IMR-90 (cell line): ENCODE results near the gene DDX21. TPM values are rescaled to one million over a fixed set of nuclear protein-coding genes. Genes with fewer than 3 reads are reported as not detected.

ENCODE experiments used
- ATAC-seq: fragments of 200-7000 bp; cut with Tn5 transposase; 2 replicates; pipeline ENCODE4 v1.9.1; 2020; ENCODE audit warnings: low read depth, mild to moderate bottlenecking, moderate library complexity
- BruUV-seq: library from RNA; stranded (reverse); fragments of 400-500 nt; replicated peaks from 2 replicates; lab custom pipeline; 2021; lab: Mats Ljungman, UMichigan
- CTCF ChIA-PET: fragments of 300-600 bp; formaldehyde crosslinking; extraction: SDS; loops from one replicate; lab custom pipeline; 2021; ENCODE audit warnings: antibody characterized with exemption; lab: Yijun Ruan, JAX
- POLR2A ChIA-PET: fragments of 300-600 bp; sonication (Branson Sonifier 250); formaldehyde crosslinking; loops from one replicate; lab custom pipeline; 2022; ENCODE audit warnings: antibody characterized with exemption; ENCODE audit not compliant: unreplicated experiment; lab: Charles Lee
- DNase-seq: peaks from one replicate; pipeline ENCODE4 v3.0.0; 2013
- H2AFZ ChIP-seq: replicated peaks from 2 replicates; pipeline ENCODE3; 2013; ENCODE audit warnings: low read length, mild to moderate bottlenecking; ENCODE audit not compliant: poor library complexity
- H2AK5ac ChIP-seq: 2 replicates; pipeline ENCODE4 v1.6.1; 2013; ENCODE audit warnings: low read depth, low read length, inconsistent platforms
- H2AK9ac ChIP-seq: replicated peaks from 2 replicates; pipeline ENCODE3; 2013; ENCODE audit warnings: mild to moderate bottlenecking, low read depth, low read length, moderate library complexity; ENCODE audit not compliant: poor library complexity
- H2BK120ac ChIP-seq: 2 replicates; pipeline ENCODE4 v1.6.1; 2013; ENCODE audit warnings: low read depth, low read length, inconsistent platforms
- H2BK15ac ChIP-seq: 3 replicates; pipeline ENCODE4 v1.6.1; 2013; ENCODE audit warnings: low read depth, low read length, inconsistent platforms
- H2BK20ac ChIP-seq: 2 replicates; pipeline ENCODE4 v1.6.1; 2013; ENCODE audit warnings: low read depth, mild to moderate bottlenecking, inconsistent platforms, low read length, moderate library complexity
- H2BK5ac ChIP-seq: 2 replicates; pipeline ENCODE4 v1.6.1; 2013; ENCODE audit warnings: mild to moderate bottlenecking, low read depth, low read length, inconsistent platforms; ENCODE audit not compliant: poor library complexity, severe bottlenecking
- H3K14ac ChIP-seq: replicated peaks from 2 replicates; pipeline ENCODE4 v1.6.1; 2013; ENCODE audit warnings: low read depth, low read length, inconsistent platforms
- H3K18ac ChIP-seq: 2 replicates; pipeline ENCODE4 v1.6.1; 2013; ENCODE audit warnings: low read depth, low read length, control low read depth
- H3K23ac ChIP-seq: 2 replicates; pipeline ENCODE4 v1.6.1; 2013; ENCODE audit warnings: low read depth, low read length, inconsistent platforms
- H3K27ac ChIP-seq: 2 replicates; pipeline ENCODE4 v1.5.1; 2013; ENCODE audit warnings: mild to moderate bottlenecking, control low read depth, low read length; ENCODE audit not compliant: insufficient read depth
- H3K27me3 ChIP-seq: 2 replicates; pipeline ENCODE4 v1.6.1; 2013; ENCODE audit warnings: low read length; ENCODE audit not compliant: control insufficient read depth, insufficient read depth
- H3K36me3 ChIP-seq: 2 replicates; pipeline ENCODE4 v1.6.1; 2013; ENCODE audit warnings: low read length, mixed read lengths; ENCODE audit not compliant: control insufficient read depth, insufficient read depth
- H3K4ac ChIP-seq: 2 replicates; pipeline ENCODE4 v1.6.1; 2013; ENCODE audit warnings: low read depth, low read length, inconsistent platforms
- H3K4me1 ChIP-seq: 2 replicates; pipeline ENCODE4 v1.6.1; 2013; ENCODE audit warnings: low read length, mixed read lengths; ENCODE audit not compliant: control insufficient read depth, insufficient read depth
- H3K4me2 ChIP-seq: 2 replicates; pipeline ENCODE4 v1.6.1; 2013; ENCODE audit warnings: low read depth, mild to moderate bottlenecking, control low read depth, low read length, moderate library complexity
- H3K4me3 ChIP-seq: 2 replicates; pipeline ENCODE4 v1.5.1; 2013; ENCODE audit warnings: low read depth, mild to moderate bottlenecking, control low read depth, low read length, moderate library complexity; ENCODE audit not compliant: insufficient read depth
- H3K56ac ChIP-seq: 2 replicates; pipeline ENCODE4 v1.6.1; 2013; ENCODE audit warnings: low read length, inconsistent platforms; ENCODE audit not compliant: insufficient read depth; ENCODE audit errors: extremely low read depth
- H3K79me1 ChIP-seq, 2 experiments: 2 replicates each; pipeline ENCODE4 v1.6.1; 2013; ENCODE audit warnings: low read length in 2 of 2, inconsistent platforms in 1 of 2, low read depth in 1 of 2
- H3K9ac ChIP-seq: 2 replicates; pipeline ENCODE4 v1.6.1; 2013; ENCODE audit warnings: low read depth, low read length, control low read depth
- H3K9me1 ChIP-seq: 2 replicates; pipeline ENCODE4 v1.6.1; 2013; ENCODE audit warnings: low read length, inconsistent platforms; ENCODE audit not compliant: insufficient read depth
- H3K9me3 ChIP-seq: 2 replicates; pipeline ENCODE4 v1.6.1; 2013; ENCODE audit warnings: low read length; ENCODE audit not compliant: control insufficient read depth, insufficient read depth
- H4K20me1 ChIP-seq: 2 replicates; pipeline ENCODE4 v1.6.1; 2013; ENCODE audit warnings: low read length, inconsistent platforms; ENCODE audit not compliant: insufficient read depth
- H4K5ac ChIP-seq: 2 replicates; pipeline ENCODE4 v1.6.1; 2013; ENCODE audit warnings: mild to moderate bottlenecking, low read depth, low read length, control low read depth
- H4K8ac ChIP-seq, 2 experiments: 2 replicates each; pipeline ENCODE4 v1.6.1; 2013; ENCODE audit warnings: low read depth in 2 of 2, low read length in 2 of 2, control low read depth in 1 of 2, inconsistent platforms in 1 of 2
- H4K91ac ChIP-seq: 2 replicates; pipeline ENCODE4 v1.6.1; 2013; ENCODE audit warnings: low read depth, low read length, inconsistent platforms; ENCODE audit not compliant: insufficient read depth
- CEBPB ChIP-seq: IDR thresholded peaks from 2 replicates; pipeline ENCODE4 v1.6.1; 2012; ENCODE audit warnings: low read depth, low read length, improper control_type of control experiment
- CTCF ChIP-seq: conservative IDR thresholded peaks from 2 replicates; pipeline ENCODE4 v1.5.1; 2012; ENCODE audit warnings: mild to moderate bottlenecking, low read depth, low read length, improper control_type of control experiment
- NFE2L2 ChIP-seq: fragments of 150-350 bp; IDR thresholded peaks from 2 replicates; pipeline ENCODE4 v1.6.1; 2016; ENCODE audit warnings: low read depth, mild to moderate bottlenecking, low read length
- POLR2A ChIP-seq: IDR thresholded peaks from 2 replicates; pipeline ENCODE4 v1.6.1; 2012; ENCODE audit warnings: mild to moderate bottlenecking, low read depth, low read length
- RCOR1 ChIP-seq: IDR thresholded peaks from 2 replicates; pipeline ENCODE4 v1.6.1; 2012; ENCODE audit warnings: mild to moderate bottlenecking, low read length, improper control_type of control experiment; ENCODE audit not compliant: insufficient replicate concordance
- RFX5 ChIP-seq: IDR thresholded peaks from 2 replicates; pipeline ENCODE4 v1.8.0; 2012; ENCODE audit warnings: low read depth, mild to moderate bottlenecking, low read length, moderate library complexity
- USF2 ChIP-seq: fragments of 150-350 bp; IDR thresholded peaks from 2 replicates; pipeline ENCODE4 v1.6.1; 2017; ENCODE audit warnings: mild to moderate bottlenecking, antibody characterized with exemption, low read length, low read depth
- dilution Hi-C: fragments of 300-500 bp; cut with HindIII; formaldehyde crosslinking; loops from one replicate; pipeline ENCODE4 v1.14.3; 2018; ENCODE audit warnings: low sequenced_read_pairs; ENCODE audit not compliant: unreplicated experiment
- in situ Hi-C: fragments of 300-500 bp; cut with MboI; formaldehyde crosslinking; loops from 3 replicates; pipeline ENCODE4 v1.14.3; 2019; ENCODE audit warnings: low sequenced_read_pairs, inconsistent platforms, mixed read lengths
- intact Hi-C: fragments of 100-400 bp; cut with micrococcal nuclease; formaldehyde crosslinking; loops from 2 replicates; pipeline ENCODE4 v1.10.0; 2022
- polyA plus RNA-seq, 3 experiments: library from polyadenylated mRNA; depleted of rRNA; stranded (reverse); fragments of >200 nt; gene quantifications; 2 replicates each; pipeline ENCODE4 v1.2.3, GENCODE V29; 2012; ENCODE audit warnings: low replicate concordance in 1 of 3
- total RNA-seq: library from RNA; depleted of rRNA; stranded (reverse); fragments of >200 nt; gene quantifications from 2 replicates; pipeline ENCODE4 v1.2.3, GENCODE V29; 2012

The DDX21 gene
- total and polyA plus RNA-seq, 2 of the 4 experiments (the other 2 are of a cell fraction), result 43.2 to 73.7 TPM

- H3K56ac ChIP-seq, result no peak overlapping the region
- H2AK5ac ChIP-seq, result no peak overlapping the region
- no peak overlapping the region for H2BK120ac ChIP-seq
- TF ChIP-seq USF2 (no peak), POLR2A (no peak), RCOR1 (no peak), CTCF (no peak), RFX5 (no peak), CEBPB (no peak), NFE2L2 (no peak)
- in situ Hi-C loops, result no loop called here
- no peak overlapping the region for H3K27ac ChIP-seq
- ATAC-seq (no peak), DNase-seq (no peak)
- H3K9ac ChIP-seq, result no peak overlapping the region
- H3K9me1 ChIP-seq, result no peaks in the 10 kb centered on the region; the same call in 1 of the 2 replicates
- no peak overlapping the region for H4K8ac ChIP-seq
- H3K4me2 ChIP-seq, result no peak overlapping the region
- CTCF ChIA-PET, result interaction anchor here (0.6 kb wide), 1 partner anchor 31 kb away, joined by 3 read pairs; no protein-coding TSS in a partner anchor
- dilution Hi-C loops, result no loop called here
- no peak overlapping the region for H3K4me3 ChIP-seq
- no peaks in the 10 kb centered on the region for H3K27me3 ChIP-seq
- no peaks in the 10 kb centered on the region for H4K20me1 ChIP-seq
- H3K14ac ChIP-seq, result no peak overlapping the region
- H2BK15ac ChIP-seq, result no peak overlapping the region
- H3K4me1 ChIP-seq, result no peaks in the 10 kb centered on the region
- intact Hi-C loops, result no loop called here
- POLR2A ChIA-PET, result no interaction called here
- H2BK20ac ChIP-seq, result no peak overlapping the region
- no TSS peak for BruUV-seq
- H4K5ac ChIP-seq, result no peak overlapping the region
- H3K9me3 ChIP-seq, result no peaks in the 10 kb centered on the region
- peaks cover 17% of the 10 kb centered on the region for H3K36me3 ChIP-seq
- no peak overlapping the region for H3K18ac ChIP-seq
- H3K23ac ChIP-seq, result no peak overlapping the region
- no peak overlapping the region for H3K4ac ChIP-seq
- no peak overlapping the region for H4K91ac ChIP-seq
- no peak overlapping the region for H2BK5ac ChIP-seq
- no peak overlapping the region for H2AK9ac ChIP-seq
- no peak overlapping the region for H2AFZ ChIP-seq
- H3K79me1 ChIP-seq, result peaks cover 13 to 22% of the 10 kb centered on the region in 2 experiments
Measured at GRCh38 chr10:68934994-68935393, 21.0 kb upstream of the DDX21 start.
